Fibroblast of upper back skin (primary cell): ENCODE results near the gene NGFR.

Experiments used
- DNase-seq: peaks from one replicate; pipeline ENCODE4 v3.0.0-alpha.2; 2013

The NGFR gene

DNA sequence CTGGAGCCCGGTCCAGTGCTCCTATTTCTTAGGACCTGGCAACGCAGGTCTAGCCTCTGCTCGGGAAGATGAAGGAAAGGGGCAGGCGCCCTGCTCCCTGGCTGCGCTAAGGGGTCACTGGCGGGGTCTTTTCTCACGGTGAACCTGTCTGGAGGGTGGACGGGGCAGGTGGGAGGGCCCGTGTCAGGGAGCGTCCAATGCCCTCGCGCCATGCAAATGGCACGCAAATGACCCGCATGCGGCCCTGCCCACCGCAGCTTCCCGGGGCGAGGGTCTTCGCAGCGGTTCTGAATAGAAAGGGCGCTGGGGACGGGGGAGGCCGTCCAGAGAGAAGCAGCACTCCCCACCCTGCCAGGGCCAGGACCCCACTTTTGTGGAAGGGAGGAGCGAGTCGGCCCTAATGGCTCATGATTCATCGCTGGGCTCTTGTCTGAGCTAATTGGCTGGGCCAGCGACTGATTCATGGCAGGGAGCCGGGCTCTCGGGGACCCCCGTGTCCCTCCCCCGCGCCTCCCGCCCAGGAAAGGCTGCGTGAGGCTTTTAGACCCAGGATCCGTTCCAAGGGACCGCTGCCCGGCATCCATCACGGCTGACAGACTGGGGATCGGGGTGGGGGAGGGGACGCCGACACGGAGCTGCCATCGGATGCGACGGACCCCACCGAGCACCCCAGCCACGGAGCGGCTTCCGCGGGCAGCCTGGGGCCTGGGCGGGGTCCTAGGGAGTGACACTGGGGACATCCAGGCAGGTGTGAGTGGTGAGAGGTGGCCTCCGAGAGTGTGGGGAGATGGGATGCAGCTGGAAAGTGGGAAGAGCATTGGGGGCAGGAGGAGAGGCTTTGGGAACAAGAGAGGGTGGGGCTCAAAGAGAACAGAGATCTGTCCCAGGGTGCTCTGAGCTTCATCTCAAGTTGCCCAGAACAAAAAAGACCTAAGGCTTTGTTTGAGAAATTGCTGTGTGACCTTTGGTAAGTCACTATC lies 25.0 kb upstream of the NGFR start:
- DNase-seq: peak; percentile 33

DNA sequence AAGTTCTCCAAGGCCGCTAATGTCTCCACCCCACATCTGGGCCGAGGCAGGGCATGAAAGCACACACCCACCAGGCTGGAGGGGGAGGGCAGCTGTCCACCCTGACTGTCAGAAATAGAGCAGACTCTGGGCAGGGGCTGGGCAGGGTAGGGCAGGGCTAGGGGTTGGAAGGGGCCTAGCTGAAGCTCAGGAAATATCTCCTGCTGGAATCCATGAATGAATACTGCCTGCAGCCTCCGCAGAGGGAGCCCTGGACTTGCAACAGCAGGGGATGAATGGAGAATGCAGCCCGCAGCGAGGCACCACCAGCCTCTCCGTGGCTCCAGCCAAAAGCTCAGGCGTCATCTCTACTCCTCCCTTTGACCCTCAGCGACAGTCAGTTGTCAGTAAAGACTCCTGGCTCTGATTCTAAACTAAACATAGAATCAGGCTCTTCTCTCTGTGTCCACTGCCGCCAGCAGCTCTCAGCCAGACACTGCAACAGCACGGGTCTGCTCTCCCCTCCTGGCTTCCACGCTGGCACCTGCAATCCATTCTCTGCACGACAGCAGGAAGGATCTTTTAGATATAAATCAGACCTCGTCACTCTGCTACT lies 23.9 kb upstream of the NGFR start:
- no peak for DNase-seq

DNA sequence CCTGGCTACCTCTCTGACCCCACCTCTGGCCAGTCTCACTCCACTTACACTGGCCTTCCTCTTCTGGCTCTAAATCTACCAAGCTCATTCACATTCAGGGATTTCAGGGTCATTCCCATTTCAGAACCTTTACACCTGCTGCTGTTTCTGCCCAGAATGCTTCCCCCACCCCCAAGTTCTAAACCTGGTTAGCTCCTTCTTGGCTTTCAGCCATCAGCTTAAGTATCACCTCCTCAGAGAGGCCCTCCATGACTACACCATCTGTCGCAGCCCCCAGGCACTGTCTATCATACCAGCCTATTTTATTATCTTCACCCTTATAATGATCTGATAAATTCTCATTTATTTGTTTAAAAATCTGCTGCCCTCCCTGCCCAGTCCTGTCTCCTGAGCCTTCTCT lies 23.3 kb upstream of the NGFR start:
- DNase-seq: no peak

DNA sequence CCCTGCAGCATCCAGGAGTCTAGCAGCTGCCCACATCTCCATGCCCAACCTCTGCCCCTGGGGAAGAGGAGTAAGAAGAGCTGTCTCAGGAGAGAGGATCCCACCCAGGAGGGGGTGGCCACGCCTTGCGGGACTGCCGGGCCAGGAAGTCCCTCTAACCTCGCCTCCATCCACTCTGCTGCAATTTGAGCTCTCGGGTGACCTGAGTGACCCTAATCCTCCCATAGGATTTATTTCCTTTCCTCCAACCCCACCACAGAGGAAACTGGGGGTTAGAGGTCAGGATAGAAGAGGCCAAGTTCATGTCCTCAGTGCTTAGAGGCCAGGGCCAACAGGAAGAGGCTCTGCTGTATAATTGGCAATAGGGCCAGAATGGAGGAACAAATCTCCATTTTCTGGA lies 22.6 kb upstream of the NGFR start:
- no peak for DNase-seq

DNA sequence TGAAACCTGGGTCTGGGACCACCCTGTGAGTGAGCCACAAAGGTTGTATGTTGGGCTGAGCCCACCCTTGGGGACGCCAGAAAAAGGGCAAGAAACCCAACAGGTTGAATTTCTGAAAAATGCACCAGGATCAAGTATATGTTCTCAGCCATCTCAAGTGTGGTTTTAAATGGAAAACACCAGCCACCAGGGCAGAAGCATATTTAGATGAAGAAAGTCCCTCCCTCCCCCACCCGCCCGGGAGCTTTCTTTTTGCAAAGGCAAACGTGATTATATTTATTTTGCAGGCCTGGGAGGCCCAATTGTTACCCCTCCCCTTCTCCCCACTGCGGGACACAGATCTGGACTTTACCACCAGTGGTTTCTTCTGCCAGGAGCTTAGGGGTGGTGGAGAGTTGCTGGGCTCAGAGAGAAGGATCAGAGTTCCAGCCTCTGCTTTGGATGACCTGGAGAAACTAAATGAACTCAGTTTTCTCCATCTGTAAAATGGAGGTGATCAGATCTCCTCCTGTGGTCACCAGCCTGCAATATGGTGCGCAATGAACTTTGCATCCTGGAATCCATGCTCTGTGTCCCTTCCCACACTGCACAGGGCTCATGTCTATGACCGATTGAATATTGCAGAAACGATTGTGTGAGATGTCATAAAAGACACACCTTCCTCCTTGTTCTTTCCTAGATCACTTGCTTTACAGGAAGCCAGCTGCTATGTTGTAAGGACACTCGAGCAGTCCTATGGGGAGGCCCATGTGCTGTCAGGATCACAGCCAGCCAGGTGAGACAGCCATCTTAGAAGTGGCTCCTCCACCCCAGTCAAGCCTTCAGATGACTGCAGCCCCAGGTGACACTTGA lies 21.0 kb upstream of the NGFR start:
- no peak for DNase-seq

DNA sequence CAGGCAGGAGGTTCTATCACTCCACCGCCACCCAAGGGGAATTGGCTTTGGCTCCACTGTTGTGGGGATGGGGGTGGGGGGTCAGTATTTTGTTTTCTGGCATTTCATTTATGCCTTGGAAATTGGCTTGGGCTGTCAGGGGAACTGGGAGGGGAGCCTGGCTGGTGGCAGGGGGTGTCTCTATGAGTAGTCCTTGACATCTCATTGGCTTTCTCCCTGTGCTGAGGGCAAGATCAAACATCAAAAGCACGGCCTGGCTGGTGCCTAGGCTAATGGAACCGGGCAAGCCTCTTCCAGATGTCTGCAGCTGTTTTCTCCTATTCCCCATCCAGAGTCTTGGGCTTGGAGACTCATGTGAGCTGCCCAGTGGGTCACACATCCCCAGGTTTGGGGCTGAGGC lies 17.4 kb upstream of the NGFR start:
- DNase-seq: no peak

DNA sequence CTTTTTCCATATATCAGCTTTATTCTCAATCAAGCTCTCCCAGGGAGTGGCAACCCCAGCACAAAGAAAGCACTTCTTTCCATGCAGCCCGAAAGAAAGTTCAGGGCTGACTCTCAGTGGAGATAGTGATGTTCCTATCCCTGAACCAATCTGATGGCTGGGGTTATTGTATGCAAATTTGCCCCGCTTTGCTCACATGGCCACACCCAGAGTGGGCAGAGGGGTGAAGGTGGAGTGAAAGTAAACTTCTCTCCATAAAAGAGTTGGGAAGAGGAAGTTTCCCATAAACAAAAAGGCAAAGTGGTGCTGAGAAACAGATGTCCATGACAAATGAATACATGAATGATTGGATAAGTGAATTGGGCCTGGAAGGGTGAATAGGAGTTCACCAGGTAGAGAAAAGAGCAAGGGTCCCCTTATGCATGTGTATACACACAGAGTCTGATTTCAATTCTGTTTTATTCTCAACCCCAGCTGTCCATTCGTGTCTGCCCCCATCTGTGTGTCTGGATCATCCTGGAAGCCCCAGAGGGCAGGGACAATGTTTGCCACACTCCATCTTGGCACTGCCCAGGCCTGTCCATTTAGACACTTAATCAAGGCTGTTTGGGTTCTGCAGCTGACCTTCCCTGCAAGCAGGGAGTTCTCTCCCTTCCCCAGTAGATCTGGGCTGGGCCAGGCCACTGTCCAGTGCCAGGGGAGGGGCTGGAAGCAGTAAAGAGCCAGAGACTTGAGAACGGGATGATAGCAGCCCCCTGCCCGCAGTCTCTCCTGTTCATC lies 14.1 kb upstream of the NGFR start:
- no peak for DNase-seq

DNA sequence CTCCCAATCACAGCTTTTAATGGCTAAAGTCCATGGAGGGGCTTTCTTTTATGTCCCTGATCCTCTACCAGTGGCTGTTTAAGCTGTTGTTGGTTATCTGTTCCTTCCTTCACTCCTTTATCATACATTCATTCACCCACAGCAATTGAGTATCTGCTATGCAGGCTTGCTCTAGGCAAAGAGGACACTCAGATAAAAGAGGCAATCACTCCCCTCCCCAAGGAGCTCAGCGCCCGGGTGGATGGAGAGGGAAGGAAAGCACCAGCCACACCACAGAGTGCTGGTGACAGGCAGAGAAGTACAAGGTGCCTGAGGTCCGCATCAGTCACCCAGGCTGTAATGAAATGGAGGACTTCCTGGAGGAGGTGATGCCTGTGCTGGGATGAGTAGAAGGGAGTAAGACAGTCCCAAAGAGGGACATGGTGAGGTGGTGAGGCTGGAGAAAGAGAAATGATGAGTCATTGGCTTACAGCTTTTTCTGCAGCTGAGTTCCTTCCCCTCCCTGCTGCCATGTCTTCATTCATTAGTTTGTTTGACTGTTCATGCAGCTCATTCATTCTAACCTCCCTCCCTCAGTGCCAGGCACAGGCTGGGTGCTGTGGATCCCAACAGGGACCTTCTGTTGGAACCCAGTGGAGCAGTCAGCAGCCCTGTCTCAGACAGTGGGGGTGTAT lies 12.8 kb upstream of the NGFR start:
- DNase-seq: no peak

DNA sequence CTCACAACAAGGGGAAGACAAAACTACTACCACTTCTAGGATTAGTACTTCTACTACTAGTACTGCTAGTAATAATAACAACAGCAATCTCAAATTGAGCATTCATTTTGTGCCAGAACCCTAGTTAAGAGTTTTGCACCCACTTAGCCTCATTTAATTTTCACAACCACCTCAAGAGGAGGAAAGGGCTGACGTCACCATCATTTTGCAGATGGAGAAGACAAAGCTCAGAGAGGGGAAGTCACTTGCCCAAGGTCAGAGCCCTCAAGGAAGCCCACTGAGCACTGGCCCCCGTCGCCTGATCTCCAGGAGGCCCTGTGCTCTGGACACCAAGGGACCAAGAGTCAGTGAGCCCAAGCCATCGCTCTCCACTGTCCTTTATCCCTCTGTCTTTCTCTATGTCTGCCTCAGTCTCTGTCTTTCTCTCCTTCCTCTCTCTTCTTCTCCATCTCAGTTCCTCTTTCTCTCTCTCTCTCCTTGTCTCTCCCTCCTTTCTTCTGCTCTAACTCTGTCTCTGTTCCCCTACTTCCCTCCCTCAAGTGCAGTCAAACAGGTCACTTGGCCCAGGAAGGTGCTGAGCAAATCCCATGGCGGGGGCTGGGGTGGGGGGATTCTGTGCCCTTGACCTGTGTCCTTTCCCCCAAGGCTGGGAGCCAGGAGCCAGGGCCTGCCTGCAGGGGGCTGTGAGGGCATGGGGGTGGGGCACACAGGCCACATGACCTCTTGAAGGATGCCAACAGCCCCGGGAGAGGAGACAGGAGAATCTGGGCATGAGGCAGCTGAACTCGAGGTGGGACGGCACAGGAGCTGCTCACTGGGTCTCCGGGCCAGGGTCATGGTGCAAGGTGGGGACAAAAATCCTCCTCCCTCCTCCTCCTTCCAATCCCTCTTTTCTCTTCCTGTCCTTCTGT lies 11.2 kb upstream of the NGFR start:
- no peak for DNase-seq

DNA sequence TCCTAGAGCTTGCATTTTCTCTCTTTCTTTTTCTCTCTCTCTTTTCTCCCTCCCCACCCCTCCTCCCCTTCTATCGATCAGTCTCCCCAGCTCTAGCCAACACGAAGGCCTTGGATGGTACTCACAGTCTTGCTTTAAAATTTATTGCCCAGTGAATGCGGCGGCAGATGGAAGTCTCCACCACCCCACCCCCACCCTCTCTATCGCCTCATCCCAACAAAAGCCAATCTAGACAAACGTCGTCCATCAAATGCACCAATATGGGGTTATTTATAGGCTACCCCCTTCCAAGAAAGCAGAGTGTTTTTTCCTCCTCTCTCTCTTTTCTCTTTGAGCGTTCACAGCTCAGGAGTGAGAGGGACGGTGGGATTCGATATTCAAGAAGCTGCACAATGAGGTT lies 10.5 kb upstream of the NGFR start:
- DNase-seq: no peak

DNA sequence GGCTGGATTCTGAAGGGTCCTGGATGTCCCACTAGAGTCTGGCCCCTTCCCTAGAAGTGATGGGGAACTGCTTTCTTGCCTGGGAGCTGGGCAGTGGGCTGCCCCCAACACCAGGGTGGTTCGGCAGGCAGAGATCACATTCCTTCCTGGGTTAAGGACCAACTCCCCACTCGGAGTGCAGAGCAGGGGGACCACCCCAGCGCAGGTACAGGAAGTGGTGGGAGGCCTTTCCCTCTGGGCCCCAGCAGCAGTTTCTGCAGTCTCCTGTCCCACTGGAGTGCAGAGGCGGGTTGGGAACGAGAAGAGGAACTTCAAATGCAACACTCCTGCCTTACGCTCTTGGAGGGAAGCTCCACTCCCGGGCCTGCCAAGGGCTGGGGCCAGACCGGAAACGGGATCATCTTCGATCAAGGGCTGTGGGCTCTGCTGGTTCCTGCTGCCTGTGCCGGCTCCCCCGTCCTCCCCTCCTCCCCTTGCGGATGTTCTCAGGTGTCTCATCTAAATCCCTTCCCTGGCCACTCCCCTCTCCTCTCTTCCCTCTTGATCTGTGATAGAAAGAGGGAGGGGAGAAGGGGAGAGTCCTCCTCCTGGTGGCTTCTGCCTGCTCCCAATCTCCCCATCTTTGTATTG lies 9.0 kb upstream of the NGFR start:
- no peak for DNase-seq

DNA sequence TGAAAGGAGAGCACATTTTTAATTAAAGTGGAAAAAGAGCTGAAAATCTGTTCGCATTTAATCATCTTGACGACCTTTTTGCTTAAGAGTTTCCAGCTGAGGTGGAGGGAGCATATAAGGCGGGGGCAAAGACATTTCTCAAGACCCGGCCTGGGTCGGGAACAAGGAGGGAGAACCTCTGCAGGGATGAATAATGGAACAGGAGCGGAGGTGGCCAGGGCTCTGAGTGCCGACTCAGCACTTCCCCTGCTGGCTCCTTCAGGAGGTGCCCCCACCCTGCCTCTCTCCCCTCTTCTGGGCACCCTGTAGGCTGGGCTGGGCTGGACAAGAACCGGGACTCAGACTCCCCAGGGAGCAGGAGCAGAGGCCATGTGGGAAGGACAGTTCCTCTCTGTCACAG lies 7.9 kb upstream of the NGFR start:
- DNase-seq: no peak

DNA sequence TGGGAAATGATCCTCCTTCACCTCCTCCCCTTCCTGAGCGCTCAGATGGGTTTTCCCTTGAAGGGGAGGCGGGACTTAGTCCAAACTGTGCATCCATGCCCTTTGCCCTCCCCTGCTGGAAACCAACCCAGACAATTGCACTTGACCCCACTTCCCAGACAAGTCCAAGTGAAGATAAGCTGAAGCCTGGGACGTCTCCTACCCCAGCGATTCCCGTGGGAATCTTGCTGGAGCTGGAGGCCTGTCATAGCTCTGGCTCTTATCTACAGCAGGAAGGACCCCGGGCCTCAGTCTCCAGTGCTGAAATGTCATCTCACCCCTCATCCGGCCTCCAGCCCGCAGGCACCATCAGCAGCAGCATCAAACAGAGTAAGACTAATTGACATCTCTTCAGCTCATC lies 6.5 kb upstream of the NGFR start:
- no peak for DNase-seq

DNA sequence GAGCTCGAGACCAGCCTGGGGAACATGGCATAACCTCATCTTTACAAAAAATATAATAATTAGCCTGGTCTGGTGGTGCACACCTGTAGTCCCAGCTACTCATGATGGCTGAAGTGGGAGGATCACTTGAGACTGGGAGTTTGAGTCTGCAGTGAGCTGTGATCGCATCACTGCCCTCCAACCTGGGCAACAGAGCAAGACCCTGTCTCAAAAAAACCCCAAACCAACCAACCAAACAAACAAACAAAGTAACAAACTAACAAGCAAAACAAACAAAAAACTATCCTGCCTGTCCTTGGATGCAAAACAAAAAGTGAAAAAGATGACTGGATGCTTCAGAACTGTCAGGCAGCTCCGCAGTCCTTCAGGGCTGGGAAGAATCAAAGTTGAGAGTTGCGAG lies 5.7 kb upstream of the NGFR start:
- no peak for DNase-seq

DNA sequence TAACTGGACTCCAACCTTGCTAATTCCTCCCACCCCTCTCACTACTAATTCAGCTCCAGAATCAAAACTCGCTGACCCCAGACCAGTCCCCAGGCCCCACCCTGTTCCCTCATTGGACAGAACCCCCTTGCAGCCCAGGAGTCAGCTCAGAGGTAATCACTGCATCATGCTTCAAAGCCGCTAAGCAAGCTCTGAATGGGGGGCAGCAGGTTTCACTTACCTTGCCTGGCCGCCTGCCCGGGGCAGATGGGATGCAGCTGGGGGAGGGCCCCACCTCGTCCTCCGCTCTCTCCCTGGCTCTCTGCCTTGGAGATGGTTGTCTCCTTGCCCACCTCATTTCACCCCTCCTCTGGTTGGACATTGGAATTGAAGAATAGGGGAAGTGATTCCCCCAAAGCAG lies 4.8 kb upstream of the NGFR start:
- DNase-seq: no peak

DNA sequence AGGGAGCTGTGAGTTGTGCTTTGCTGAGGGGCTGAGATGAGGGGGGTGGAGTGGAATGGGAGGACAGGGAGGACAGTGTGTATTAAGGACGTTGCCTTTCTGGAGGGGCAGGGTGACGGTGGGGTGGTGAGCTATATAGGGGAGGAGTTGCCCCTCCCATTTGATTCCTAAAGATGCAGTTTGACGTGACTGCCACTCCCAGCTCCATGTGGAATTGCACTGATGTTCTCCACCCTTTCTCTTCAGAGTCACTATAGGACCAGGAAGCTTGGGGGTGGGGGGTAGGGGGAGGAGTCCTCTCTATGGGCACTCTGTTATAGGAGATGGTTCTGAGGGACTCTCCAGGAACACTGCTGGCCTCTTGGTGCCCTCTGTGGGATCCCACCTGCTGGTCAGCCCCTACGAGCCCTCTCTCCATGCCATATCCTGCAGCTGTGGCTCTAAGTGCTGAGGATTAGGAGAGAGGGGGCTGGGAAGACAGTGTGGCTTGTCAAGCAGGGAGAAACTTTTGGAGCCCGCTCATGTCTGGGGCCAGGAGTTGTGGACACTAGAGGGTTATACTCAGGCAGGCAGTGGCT lies 3.8 kb upstream of the NGFR start:
- no peak for DNase-seq

DNA sequence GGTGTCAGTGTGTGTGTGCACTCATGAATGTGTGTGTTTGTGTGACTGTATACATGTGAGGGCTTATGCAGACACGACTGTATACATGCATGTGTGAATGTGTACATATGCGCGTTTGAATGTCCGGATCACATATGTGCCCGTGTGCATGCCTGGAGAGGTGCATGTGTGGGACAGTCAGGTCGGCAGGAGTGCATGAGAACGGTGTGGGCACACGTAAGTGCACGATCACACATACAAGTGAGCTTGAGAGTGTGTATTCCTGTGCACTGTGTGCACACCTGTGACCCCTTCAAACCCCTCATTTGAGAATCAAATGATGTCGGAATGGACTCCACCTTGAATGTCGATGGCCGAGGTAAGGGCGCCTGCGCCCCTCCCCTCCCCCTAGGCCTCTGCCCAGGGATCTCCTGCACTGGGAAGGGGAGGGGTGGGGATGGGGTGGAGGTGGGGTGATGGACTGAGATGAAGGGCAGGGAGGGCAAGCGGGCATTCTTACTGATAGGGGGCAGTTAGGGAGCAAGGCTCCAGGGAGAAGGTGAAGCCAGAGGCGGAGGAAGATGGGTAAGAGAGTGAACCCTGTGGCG lies 601 bp upstream of the NGFR start:
- no peak for DNase-seq

DNA sequence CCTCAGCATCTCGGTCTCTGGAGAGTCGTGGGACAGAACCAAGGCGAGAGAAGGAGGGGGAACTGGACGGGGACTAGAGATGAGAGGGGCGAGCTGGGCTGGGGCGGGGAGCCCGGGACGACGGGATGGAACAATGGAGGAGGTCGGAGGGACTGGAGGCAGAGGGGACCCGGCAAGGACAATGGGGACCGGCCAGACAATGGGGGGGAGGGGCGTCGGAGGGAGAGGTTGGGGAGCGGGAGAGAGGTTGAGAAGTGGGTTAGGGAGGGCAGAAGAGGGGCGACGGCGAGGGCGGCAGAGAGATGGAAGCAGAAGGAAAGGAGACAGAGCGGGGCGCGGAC lies 719 bp downstream of the NGFR start:
- no peak for DNase-seq

DNA sequence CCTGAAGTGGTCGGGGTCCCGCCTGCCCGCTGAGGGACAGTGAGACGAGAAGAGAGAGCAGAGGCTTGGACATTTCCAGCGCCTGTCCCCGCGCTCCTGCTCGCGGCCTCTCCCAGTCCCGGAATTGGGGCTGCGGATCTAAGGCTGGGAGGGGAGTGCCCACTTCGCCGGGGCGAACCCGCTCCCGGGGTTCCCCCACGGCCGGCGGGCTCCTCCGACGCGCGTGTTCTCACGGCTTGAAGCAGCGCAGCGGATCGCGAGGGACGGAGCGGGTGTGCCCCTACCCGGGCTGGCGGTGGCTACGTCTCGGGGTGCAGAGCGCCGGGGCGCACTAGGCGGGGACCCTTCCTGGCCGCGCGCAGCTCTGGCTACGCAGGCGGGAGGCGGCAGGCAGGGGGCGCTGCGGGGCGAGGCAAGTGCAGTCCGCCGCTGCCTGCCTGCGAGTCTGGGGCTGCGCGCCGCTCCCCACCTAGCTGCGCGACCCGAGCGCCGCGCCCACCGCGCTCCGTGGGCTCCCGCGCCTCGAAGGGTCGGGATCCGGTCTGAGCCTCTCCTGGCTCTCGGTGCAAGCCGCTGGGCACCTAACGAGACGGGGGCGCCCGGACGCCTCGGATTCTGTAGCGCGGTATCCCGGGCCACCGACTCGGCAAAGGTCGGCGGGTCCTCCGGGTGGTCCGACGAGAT lies 1.2 kb downstream of the NGFR start:
- DNase-seq: peak; percentile 29

DNA sequence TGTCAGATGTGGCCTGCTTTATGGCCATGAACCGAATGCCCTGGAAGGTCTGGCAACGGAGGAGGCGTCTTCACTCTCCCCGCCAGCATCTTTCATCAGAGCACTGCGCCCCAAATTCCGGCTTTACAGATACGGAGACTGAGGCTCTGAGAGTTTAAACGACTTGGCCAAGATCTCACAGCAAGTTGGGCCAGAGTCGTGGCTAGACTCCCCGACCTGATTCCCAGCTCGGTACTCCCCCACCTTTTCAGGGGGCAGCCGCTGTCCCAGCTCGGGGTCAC lies 1.7 kb downstream of the NGFR start:
- no peak for DNase-seq
